Measurements from ENCODE around the gene MDGA2. TPM values are rescaled to one million over a fixed set of nuclear protein-coding genes. Genes with fewer than 3 reads are reported as not detected.

Gene MDGA2
- total RNA-seq, 1 experiment from 2014 or later = not detected

DNA sequence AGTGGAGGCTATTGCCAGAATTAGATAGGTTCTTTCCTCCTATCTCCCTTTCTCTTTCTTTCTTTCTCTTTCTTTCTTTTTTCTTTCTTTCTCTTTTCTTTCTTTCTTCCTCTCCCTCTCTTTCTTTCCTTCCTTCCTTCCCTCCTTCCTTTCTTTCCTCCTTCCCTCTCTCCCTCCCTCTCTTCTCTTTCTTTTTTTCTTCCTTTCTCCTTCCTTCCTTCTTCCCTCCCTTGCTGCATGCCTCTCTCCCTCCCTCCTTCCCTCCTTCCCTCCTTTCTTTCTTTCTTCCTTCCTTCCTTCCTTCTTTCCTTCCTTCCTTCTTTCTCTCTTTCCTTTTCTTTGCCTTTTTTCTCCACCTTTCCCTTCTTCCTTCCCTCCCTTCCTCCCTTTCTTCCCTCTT is 16.4 kb upstream of the MDGA2 start:
- TF ChIP-seq EGR1 (IDR thresholded peaks at IDR 0.05; ENCODE audit: low read depth) (no peak), POLR2AphosphoS5 (IDR thresholded peaks at IDR 0.05; ENCODE audit: low read depth, low read length) (no peak), FOSL1 (IDR thresholded peaks at IDR 0.05; ENCODE audit: low read depth) (no peak), EZH2 (IDR thresholded peaks at IDR 0.05) (no peak), YY1 (IDR thresholded peaks at IDR 0.05; ENCODE audit: extremely low read depth, insufficient replicate concordance, low read depth, low read length) (no peak), RAD21 (IDR thresholded peaks at IDR 0.05; ENCODE audit: low read depth) (no peak), SRF (IDR thresholded peaks at IDR 0.05; ENCODE audit: low read depth) (no peak), CEBPB (IDR thresholded peaks at IDR 0.05; ENCODE audit: low read depth) (no peak), ZNF274 (IDR thresholded peaks at IDR 0.05; ENCODE audit: low read depth, low read length) (no peak)
- TF ChIP-seq, protein P1, sequence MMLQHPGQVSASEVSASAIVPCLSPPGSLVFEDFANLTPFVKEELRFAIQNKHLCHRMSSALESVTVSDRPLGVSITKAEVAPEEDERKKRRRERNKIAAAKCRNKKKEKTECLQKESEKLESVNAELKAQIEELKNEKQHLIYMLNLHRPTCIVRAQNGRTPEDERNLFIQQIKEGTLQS (IDR thresholded peaks at IDR 0.05) = no peak
- BruUV-seq (replicated peaks) = no TSS peak
- H3K9me2 ChIP-seq (ENCODE audit: insufficient read depth) = no peaks in the 10 kb centered on the region
- H3K79me2 ChIP-seq (ENCODE audit: insufficient read depth, low read length) = no peaks in the 10 kb centered on the region
- intact Hi-C loops (cut with micrococcal nuclease) = no loop called here
- DNase-seq (ENCODE audit: low read depth, low spot score) = no peak
- no peak overlapping the region for H3K9ac ChIP-seq (ENCODE audit: low read length)
- no peak overlapping the region for H3K4me3 ChIP-seq (replicated peaks in 1 of 2; ENCODE audit: low read depth in 1 of 2, low read length in 2 of 2)
- no peak overlapping the region for H2AFZ ChIP-seq (ENCODE audit: low read depth, low read length, poor library complexity, severe bottlenecking)
- ChIA-PET RAD21 (ENCODE audit: low non-redundant PET in 1 of 2, low total read pairs in 2 of 2, uncharacterized antibody in 2 of 2, unreplicated experiment in 2 of 2) (no interaction called here), CTCF (no interaction called here), POLR2A (no interaction called here)
- ATAC-seq = no peak
- H3K4me1 ChIP-seq (ENCODE audit: control insufficient read depth in 1 of 2, insufficient read depth in 2 of 2, low read length in 2 of 2) = no peaks in the 10 kb centered on the region
- H3K36me3 ChIP-seq (ENCODE audit: control insufficient read depth in 1 of 2, insufficient read depth in 2 of 2, low read length in 2 of 2) = no peaks in the 10 kb centered on the region
- no peak overlapping the region for H3K4me2 ChIP-seq (ENCODE audit: low read length)
- H3K27ac ChIP-seq (ENCODE audit: low read depth, low read length) = no peak overlapping the region
- H3K9me3 ChIP-seq (ENCODE audit: control insufficient read depth in 1 of 2, insufficient read depth in 1 of 2, low read depth in 1 of 2, low read length in 2 of 2) = no peaks in the 10 kb centered on the region
- no peaks in the 10 kb centered on the region for H3K27me3 ChIP-seq (ENCODE audit: insufficient read depth, low read length)
- no peaks in the 10 kb centered on the region for H4K20me1 ChIP-seq (ENCODE audit: insufficient read depth)

GRCh38 chr14:47678993-47679392 is 3.6 kb upstream of the MDGA2 start:
- H3K9me3 ChIP-seq (ENCODE audit: control insufficient read depth in 1 of 2, insufficient read depth in 1 of 2, low read depth in 1 of 2, low read length in 2 of 2) = no peaks in the 10 kb centered on the region
- BruUV-seq (replicated peaks) = no TSS peak

More at GRCh38 chr14:47678993-47679392, 3.6 kb upstream of the MDGA2 start:
- Histone ChIP-seq H4K20me1 (ENCODE audit: insufficient read depth) (no peaks in the 10 kb centered on the region), H2AFZ (ENCODE audit: low read depth, low read length, poor library complexity, severe bottlenecking) (no peak overlapping the region), H3K9me2 (ENCODE audit: insufficient read depth) (no peaks in the 10 kb centered on the region), H3K27me3 (ENCODE audit: insufficient read depth, low read length) (no peaks in the 10 kb centered on the region), H3K9ac (ENCODE audit: low read length) (no peak overlapping the region), H3K27ac (ENCODE audit: low read depth, low read length) (no peak overlapping the region), H3K4me2 (ENCODE audit: low read length) (no peak overlapping the region), H3K36me3 (ENCODE audit: control insufficient read depth in 1 of 2, insufficient read depth in 2 of 2, low read length in 2 of 2) (no peaks in the 10 kb centered on the region), H3K79me2 (ENCODE audit: insufficient read depth, low read length) (no peaks in the 10 kb centered on the region), H3K4me3 (replicated peaks in 1 of 2; ENCODE audit: low read depth in 1 of 2, low read length in 2 of 2) (no peak overlapping the region), H3K4me1 (ENCODE audit: control insufficient read depth in 1 of 2, insufficient read depth in 2 of 2, low read length in 2 of 2) (no peaks in the 10 kb centered on the region)
- RAD21 ChIA-PET (ENCODE audit: low non-redundant PET in 1 of 2, low total read pairs in 2 of 2, uncharacterized antibody in 2 of 2, unreplicated experiment in 2 of 2) = no interaction called here
- POLR2A ChIA-PET = no interaction called here
- CTCF ChIA-PET = no interaction called here
- TF ChIP-seq, protein P1 (IDR thresholded peaks at IDR 0.05) = no peak
- TF ChIP-seq, protein P2, sequence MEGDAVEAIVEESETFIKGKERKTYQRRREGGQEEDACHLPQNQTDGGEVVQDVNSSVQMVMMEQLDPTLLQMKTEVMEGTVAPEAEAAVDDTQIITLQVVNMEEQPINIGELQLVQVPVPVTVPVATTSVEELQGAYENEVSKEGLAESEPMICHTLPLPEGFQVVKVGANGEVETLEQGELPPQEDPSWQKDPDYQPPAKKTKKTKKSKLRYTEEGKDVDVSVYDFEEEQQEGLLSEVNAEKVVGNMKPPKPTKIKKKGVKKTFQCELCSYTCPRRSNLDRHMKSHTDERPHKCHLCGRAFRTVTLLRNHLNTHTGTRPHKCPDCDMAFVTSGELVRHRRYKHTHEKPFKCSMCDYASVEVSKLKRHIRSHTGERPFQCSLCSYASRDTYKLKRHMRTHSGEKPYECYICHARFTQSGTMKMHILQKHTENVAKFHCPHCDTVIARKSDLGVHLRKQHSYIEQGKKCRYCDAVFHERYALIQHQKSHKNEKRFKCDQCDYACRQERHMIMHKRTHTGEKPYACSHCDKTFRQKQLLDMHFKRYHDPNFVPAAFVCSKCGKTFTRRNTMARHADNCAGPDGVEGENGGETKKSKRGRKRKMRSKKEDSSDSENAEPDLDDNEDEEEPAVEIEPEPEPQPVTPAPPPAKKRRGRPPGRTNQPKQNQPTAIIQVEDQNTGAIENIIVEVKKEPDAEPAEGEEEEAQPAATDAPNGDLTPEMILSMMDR (IDR thresholded peaks at IDR 0.05 in 2 of 3, conservative IDR thresholded peaks at IDR 0.05 in 1 of 3; ENCODE audit: borderline replicate concordance in 1 of 3, insufficient read depth in 1 of 3, low read depth in 2 of 3, low read length in 2 of 3) = peak in 1 of 3 experiments; percentile 16; a peak in 1 of 6 replicates
- TF ChIP-seq RAD21 (IDR thresholded peaks at IDR 0.05; ENCODE audit: low read depth) = peak; percentile 21; the same call in 1 of the 2 replicates
- TF ChIP-seq POLR2AphosphoS5 (IDR thresholded peaks at IDR 0.05; ENCODE audit: low read depth, low read length) = no peak
- no peak; the same call in 1 of the 2 replicates for ATAC-seq
- DNase-seq (ENCODE audit: low read depth, low spot score) = no peak
- intact Hi-C loops (cut with micrococcal nuclease) = no loop called here
